Lung (tissue), 12 donors: ENCODE measurements around the gene CEBPA. TPM values are rescaled to one million over a fixed set of nuclear protein-coding genes. Genes with fewer than 3 reads are reported as not detected.

ENCODE experiments used
- ATAC-seq: fragments of 200-7000 bp; cut with Tn5 transposase; one replicate; pipeline ENCODE4 v1.9.1; 2020; ENCODE audit warnings: moderate number of reproducible peaks; ENCODE audit not compliant: insufficient read depth, low FRiP score
- DNase-seq, 3 donors: peaks; one replicate each; pipeline ENCODE4 v3.0.0-alpha.2; 2013 to 2017
- H3K27ac ChIP-seq, 2 donors: one replicate each; pipeline ENCODE4 v1.5.1; 2013; ENCODE audit warnings: mild to moderate bottlenecking in 2 of 2, moderate library complexity in 2 of 2, control low read depth in 1 of 2, inconsistent platforms in 1 of 2, low read depth in 1 of 2, low read length in 1 of 2
- H3K27me3 ChIP-seq, 3 donors: one replicate each; pipeline ENCODE4 v1.5.1; 2013; ENCODE audit warnings: low read length in 2 of 3; ENCODE audit not compliant: control insufficient read depth in 3 of 3, insufficient read depth in 3 of 3
- H3K36me3 ChIP-seq, 4 donors: one replicate each; pipeline ENCODE4 v1.5.1; 2013; ENCODE audit warnings: low read length in 4 of 4, mild to moderate bottlenecking in 1 of 4, moderate library complexity in 1 of 4; ENCODE audit not compliant: control insufficient read depth in 4 of 4, insufficient read depth in 4 of 4
- H3K4me1 ChIP-seq, 5 donors: one replicate each; pipeline ENCODE4 v1.5.1; 2013; ENCODE audit warnings: low read length in 5 of 5, mild to moderate bottlenecking in 2 of 5, moderate library complexity in 1 of 5; ENCODE audit not compliant: control insufficient read depth in 5 of 5, insufficient read depth in 5 of 5
- H3K4me3 ChIP-seq: one replicate; pipeline ENCODE4 v1.5.1; 2013; ENCODE audit warnings: mild to moderate bottlenecking, control low read depth, moderate library complexity
- H3K9ac ChIP-seq, 2 donors: one replicate each; pipeline ENCODE4 v1.5.1; 2013; ENCODE audit warnings: low read length in 2 of 2, control low read depth in 1 of 2; ENCODE audit not compliant: insufficient read depth in 1 of 2
- H3K9me3 ChIP-seq, 4 donors: one replicate each; pipeline ENCODE4 v1.5.1; 2013; ENCODE audit warnings: low read length in 3 of 4, mild to moderate bottlenecking in 1 of 4, moderate library complexity in 1 of 4; ENCODE audit not compliant: control insufficient read depth in 4 of 4, insufficient read depth in 3 of 4
- WGBS, 2 donors: extraction: QIAGEN DNeasy Blood & Tissue Kit; methylation state at CpG; one replicate each; pipeline ENCODE4 v1.1.7; 2013; 5-methylcytosine and 5-hydroxymethylcytosine counted together
- polyA plus RNA-seq, 2 donors: library from polyadenylated mRNA; stranded (reverse); fragments of 200-250 nt; gene quantifications; one replicate each; pipeline ENCODE4 v1.2.1, GENCODE V29; 2013
- total RNA-seq, 2 donors: library from RNA; depleted of rRNA in 1 of 2; stranded (reverse); fragments of >200 nt in 1 of 2; gene quantifications; one replicate each; pipeline ENCODE4 v1.2.1, GENCODE V29; 2014 to 2021
- TF ChIP-seq, protein P1 (sequence below): IDR thresholded peaks from 2 replicates; pipeline ENCODE4 v1.5.1; 2012; ENCODE audit warnings: mild to moderate bottlenecking; ENCODE audit errors: control extremely low read depth, extremely low read depth
- donor health status: control.
- donor health status: control.
- donor health status: Bipolar disorder and iron deficiency.
- donor health status: healthy.
- donor health status: DM: yes; HTN: yes; CAD: no.

CEBPA gene
- total and polyA plus RNA-seq, 4 donors, result 20.4 to 93.8 (median 61.2) TPM

DNA sequence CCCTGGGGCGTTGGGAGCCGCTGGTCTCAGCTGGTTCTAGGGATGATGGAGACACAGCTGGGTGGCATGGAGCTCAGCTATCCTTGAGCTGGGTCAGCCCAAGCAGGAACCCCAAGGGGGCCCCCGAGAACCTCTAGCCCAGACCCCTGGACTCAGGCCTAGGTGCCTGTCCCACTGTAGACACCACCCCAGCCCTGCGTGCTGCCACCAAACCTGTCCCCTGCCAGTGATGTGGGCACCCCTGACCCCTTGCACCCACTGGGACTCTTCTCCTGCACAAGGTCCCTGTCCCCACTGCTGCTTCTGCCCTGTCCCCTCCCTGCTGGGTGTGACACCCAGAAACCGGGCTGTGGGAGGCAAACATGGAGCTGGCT is 26.8 kb downstream of the CEBPA start:
- TF ChIP-seq, protein P1, sequence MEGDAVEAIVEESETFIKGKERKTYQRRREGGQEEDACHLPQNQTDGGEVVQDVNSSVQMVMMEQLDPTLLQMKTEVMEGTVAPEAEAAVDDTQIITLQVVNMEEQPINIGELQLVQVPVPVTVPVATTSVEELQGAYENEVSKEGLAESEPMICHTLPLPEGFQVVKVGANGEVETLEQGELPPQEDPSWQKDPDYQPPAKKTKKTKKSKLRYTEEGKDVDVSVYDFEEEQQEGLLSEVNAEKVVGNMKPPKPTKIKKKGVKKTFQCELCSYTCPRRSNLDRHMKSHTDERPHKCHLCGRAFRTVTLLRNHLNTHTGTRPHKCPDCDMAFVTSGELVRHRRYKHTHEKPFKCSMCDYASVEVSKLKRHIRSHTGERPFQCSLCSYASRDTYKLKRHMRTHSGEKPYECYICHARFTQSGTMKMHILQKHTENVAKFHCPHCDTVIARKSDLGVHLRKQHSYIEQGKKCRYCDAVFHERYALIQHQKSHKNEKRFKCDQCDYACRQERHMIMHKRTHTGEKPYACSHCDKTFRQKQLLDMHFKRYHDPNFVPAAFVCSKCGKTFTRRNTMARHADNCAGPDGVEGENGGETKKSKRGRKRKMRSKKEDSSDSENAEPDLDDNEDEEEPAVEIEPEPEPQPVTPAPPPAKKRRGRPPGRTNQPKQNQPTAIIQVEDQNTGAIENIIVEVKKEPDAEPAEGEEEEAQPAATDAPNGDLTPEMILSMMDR, result no peak

DNA sequence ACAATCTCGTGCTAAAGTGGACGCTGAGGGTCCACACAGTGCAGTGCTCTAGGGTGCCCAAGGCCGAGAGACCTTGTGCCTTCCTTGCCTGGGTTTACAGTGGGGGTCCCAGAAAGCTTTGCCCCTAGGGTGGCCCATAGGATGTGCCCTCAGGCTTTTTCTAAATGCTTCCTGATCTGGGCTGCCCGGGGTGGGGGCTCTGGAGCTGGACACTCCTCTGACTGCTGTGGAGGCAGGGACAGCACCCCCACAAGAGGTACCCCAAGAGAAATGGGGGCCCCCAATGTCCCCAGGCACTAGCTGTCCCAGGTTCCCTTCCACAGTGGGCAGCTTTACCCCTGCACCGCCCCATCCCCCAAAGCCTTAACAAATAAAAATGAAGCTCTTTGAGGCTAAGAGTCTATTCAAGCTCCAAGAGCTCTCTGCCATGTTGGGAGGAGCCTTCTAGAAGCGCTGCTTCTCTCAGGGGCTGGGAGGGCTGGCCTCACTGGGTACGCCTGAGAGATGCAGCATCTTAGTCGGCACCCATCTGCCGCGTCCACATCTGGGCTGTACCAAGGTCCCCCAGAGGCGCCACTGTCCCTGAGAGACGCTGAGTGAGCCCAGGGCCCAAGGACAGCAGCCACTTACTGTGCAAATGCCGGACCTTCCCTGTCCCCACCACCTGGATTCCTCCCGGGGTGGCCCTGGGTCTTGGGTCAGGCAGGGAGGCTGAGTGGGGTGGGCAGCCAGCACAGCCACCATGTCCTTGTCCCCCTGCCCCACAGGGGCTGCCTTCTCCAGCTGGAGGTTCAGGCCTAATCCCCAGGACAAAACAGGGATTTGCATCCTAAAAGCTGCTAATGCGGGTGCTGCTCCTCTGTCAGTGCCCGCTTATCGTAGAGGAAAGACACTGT is 27.4 kb downstream of the CEBPA start:
- Histone ChIP-seq H3K27me3 (no peaks in the 10 kb centered on the region), H3K4me3 (no peak overlapping the region), H3K36me3 (no peaks in the 10 kb centered on the region), H3K4me1 (peaks cover 0 to 19% (median 8%) of the 10 kb centered on the region in 5 donors), H3K27ac (peak overlapping the region in 1 of 2 donors; percentile 77), H3K9ac (no peak overlapping the region), H3K9me3 (peaks cover 0 to 3% (median 0%) of the 10 kb centered on the region in 4 donors)
- ATAC-seq, result peak; percentile 27
- TF ChIP-seq, protein P1, result no peak
- 71 to 78% methylated on average over 17 of the region's 17 CpGs for WGBS, 2 donors
- no peak for DNase-seq

More for the DNA sequence above, 26.8 kb downstream of the CEBPA start:
- Histone ChIP-seq H3K9me3 (peaks cover 0 to 3% (median 0%) of the 10 kb centered on the region in 4 donors), H3K27ac (peak overlapping the region in 1 of 2 donors; percentile 51), H3K9ac (no peak overlapping the region), H3K27me3 (no peaks in the 10 kb centered on the region), H3K4me1 (peaks cover 0 to 19% (median 8%) of the 10 kb centered on the region in 5 donors), H3K36me3 (no peaks in the 10 kb centered on the region), H3K4me3 (no peak overlapping the region)
- DNase-seq, result no peak
- ATAC-seq, result no peak
- WGBS, 2 donors, result 90 to 96% methylated on average over 5 of the region's 5 CpGs

DNA sequence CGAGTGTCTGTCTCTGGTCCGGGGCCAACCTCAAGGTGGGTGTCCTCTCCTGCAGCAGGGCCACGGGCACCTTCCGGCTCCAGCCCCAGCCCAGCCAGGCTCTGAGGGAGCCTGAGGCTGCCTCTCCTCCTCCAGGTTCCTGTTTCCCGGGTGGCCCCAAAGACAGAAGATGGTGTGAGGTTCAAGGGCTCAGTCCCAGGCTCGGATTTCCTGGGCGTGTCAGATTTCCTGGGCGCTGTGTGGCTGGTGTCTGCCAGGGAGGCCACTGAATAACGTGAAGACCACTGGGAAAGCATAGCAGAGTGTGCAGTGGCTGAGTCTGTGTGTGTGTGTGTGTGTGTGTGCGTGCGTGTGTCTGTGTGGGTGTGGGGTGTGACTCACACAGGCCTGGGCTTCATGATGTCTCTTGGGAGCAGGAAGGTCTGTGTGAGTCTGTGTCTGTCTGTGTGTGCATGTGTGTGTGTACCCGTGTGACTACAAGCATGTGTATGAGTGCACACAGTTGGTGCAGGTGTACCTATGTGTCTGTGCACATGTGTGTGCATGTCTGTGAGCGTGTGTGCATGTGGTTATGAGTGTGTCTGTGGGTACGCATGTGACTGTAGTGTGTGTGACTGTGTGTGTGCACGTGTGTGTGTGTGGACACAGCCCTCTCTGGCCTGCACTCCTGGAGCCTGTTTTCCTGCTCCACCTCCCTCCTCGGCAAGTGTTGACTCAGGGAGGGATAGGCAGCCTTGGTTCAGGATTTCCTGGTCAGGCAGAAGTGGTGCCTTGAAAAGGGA is 28.3 kb downstream of the CEBPA start:
- TF ChIP-seq, protein P1, result no peak
- H3K9me3 ChIP-seq, result peaks cover 0 to 3% (median 0%) of the 10 kb centered on the region in 4 donors
- DNase-seq, result peak; percentile 50 to 81 (median 64)
- 26 to 34% methylated on average over 16 of the region's 16 CpGs for WGBS, 2 donors
- ATAC-seq, result peak; percentile 63
- H3K27me3 ChIP-seq, result no peaks in the 10 kb centered on the region
- peak overlapping the region in 1 of 2 donors; percentile 77 for H3K27ac ChIP-seq
- peaks cover 0 to 19% (median 8%) of the 10 kb centered on the region in 5 donors for H3K4me1 ChIP-seq
- H3K4me3 ChIP-seq, result no peak overlapping the region
- no peaks in the 10 kb centered on the region for H3K36me3 ChIP-seq
- peak overlapping the region in 1 of 2 donors; percentile 43 for H3K9ac ChIP-seq
